Measurements from ENCODE around the gene AGTPBP1.

GRCh38 chr9:85746309-85746708 lies 4.6 kb upstream of the AGTPBP1 start:
- TF ChIP-seq EZH2 (IDR thresholded peaks at IDR 0.05; ENCODE audit: insufficient read depth, poor library complexity, severe bottlenecking) (no peak), EZH2phosphoT487 (IDR thresholded peaks at IDR 0.05; ENCODE audit: insufficient read depth, low read depth) (no peak)

Measured in GM23248 (cell line).